Astrocyte (in vitro differentiated cells and primary cell): Measurements from ENCODE around the gene VSTM4.

Experiments used
- EZH2 ChIP-seq: IDR thresholded peaks from 2 replicates; pipeline ENCODE4 v1.6.1; 2012; ENCODE audit warnings: mild to moderate bottlenecking, low read length, inconsistent platforms; ENCODE audit not compliant: insufficient read depth
- TF ChIP-seq, protein P1 (sequence below): IDR thresholded peaks from 2 replicates; pipeline ENCODE4 v1.5.1; 2011; ENCODE audit warnings: low read depth, mild to moderate bottlenecking, inconsistent platforms, low read length, moderate library complexity; ENCODE audit not compliant: insufficient read depth

- TF ChIP-seq, protein P1, sequence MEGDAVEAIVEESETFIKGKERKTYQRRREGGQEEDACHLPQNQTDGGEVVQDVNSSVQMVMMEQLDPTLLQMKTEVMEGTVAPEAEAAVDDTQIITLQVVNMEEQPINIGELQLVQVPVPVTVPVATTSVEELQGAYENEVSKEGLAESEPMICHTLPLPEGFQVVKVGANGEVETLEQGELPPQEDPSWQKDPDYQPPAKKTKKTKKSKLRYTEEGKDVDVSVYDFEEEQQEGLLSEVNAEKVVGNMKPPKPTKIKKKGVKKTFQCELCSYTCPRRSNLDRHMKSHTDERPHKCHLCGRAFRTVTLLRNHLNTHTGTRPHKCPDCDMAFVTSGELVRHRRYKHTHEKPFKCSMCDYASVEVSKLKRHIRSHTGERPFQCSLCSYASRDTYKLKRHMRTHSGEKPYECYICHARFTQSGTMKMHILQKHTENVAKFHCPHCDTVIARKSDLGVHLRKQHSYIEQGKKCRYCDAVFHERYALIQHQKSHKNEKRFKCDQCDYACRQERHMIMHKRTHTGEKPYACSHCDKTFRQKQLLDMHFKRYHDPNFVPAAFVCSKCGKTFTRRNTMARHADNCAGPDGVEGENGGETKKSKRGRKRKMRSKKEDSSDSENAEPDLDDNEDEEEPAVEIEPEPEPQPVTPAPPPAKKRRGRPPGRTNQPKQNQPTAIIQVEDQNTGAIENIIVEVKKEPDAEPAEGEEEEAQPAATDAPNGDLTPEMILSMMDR, result no peak
- no peak for TF ChIP-seq EZH2
These were observed 2.5 kb downstream of the VSTM4 start for GRCh38 chr10:49112851-49113250.
